RPMI7951 (cell line): ENCODE data around the gene ACTL8. TPM values are rescaled to one million over a fixed set of nuclear protein-coding genes. Genes with fewer than 3 reads are reported as not detected.
"Not testable (repeated sequence)": the region's sequence is repeated elsewhere in the genome, so short reads cannot be mapped to it uniquely, and the experiment has no call there.

Experiments used
- DNase-seq: peaks from one replicate; pipeline ENCODE4 v3.0.0-alpha.2; 2012; ENCODE audit warnings: low read depth
- total RNA-seq: library from RNA; depleted of rRNA; stranded (reverse); fragments of >200 nt; shearing (Covaris generic); gene quantifications from 2 replicates; pipeline ENCODE4 v1.2.3, GENCODE V29; 2014

ACTL8 gene
- total RNA-seq, 1 experiment from 2014 or later = 0.48 TPM

DNA sequence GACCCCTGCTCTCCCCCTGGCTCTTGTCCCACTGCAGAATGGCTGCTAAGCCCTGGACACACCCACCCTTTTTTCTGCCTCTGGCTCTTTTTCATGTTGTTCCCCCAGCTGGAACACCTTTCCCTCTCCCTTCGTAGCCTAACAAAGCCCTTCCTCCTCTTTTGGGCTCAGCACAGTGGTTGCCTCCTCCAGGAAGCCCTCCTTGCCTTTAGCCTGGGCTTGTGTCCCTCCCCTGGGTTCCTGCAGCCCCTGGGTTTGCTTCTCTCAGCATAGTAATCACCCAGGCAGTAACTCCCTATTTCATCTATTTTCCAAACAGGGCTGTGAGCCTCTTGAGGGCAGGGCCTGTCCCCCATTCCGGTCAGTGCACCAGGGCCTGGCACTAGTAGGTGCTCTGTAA lies 19.8 kb upstream of the ACTL8 start:
- no peak for DNase-seq

DNA sequence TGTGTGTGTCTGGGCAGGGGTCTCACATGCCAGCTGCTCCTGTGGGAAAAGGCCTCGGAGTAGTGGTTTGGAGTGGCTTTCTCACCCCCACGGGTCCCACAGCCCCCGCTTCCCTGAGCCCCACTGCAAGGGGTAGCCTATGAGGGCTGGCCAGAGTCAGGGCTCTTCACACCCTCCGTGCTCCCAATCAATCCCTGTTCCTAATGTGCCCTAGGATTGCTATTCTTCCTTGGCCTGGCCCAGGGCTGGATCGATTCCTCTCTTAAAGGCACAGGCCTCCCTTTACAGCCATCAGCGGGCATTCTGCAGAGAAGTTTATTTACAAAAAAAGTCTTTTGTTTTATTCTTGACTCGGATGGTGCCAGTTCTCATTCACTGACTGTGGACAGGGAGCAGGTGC lies 19.3 kb upstream of the ACTL8 start:
- no peak for DNase-seq

- no peak for DNase-seq
Observed at GRCh38 chr1:17736625-17737024, 18.5 kb upstream of the ACTL8 start.

- DNase-seq = no peak
Observed at GRCh38 chr1:17739050-17739449, 16.1 kb upstream of the ACTL8 start.

- no peak for DNase-seq
Observed at GRCh38 chr1:17741052-17741451, 14.1 kb upstream of the ACTL8 start.

DNA sequence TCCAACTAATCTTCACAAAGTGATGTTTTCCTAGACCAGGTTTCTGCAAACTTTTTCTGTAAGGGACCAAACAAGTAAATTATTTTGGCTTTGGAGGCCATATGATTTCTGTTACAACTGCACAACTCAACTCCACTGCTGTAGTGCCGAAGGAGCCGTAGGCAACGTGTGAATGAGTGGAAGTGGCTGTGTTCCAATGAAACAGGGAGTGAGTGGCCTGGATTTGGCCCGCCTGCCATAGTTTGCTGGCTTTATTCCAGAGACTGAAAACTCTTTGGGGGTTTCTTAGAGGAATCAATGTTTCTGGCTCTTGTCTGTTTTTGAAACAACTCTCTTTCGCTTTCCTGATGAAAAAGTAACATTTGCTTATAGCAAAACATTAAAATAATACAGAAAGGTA lies 12.6 kb upstream of the ACTL8 start:
- peak; percentile 48 for DNase-seq

DNA sequence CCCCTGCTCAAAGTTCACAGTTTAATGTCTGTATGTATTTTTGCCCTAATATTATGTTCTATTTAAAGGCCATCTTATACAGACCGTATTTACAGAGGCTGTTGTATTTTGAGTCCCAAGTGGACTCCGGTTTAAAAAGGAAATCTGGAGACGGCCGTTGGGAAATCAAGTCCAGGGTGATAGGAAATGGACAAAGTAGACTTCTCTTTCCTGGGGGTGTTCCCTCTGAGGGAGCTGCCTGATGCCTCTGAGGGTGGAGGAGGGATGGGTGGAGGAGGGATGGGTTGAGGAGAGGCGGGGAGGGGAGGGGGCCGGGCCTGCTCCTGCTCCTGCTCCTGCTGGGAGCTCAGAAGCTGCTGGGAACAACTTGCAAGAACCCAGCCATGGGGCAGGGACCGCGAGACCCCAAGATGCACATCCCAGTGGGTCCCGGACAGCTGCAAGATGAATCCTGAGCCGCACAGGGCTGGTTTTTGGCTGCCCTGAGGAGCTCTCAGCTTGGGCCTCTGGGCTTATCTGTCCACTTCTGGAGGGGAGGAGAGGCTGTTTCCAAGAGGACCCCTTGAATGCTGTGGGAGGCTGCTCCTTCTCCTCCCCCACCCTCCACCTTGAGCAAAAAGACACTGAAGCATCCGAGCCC lies 12.0 kb upstream of the ACTL8 start:
- no peak for DNase-seq

GRCh38 chr1:17743925-17744324 lies 11.2 kb upstream of the ACTL8 start:
- DNase-seq = no peak

GRCh38 chr1:17744666-17745478 lies 10.3 kb upstream of the ACTL8 start:
- DNase-seq = no peak

DNA sequence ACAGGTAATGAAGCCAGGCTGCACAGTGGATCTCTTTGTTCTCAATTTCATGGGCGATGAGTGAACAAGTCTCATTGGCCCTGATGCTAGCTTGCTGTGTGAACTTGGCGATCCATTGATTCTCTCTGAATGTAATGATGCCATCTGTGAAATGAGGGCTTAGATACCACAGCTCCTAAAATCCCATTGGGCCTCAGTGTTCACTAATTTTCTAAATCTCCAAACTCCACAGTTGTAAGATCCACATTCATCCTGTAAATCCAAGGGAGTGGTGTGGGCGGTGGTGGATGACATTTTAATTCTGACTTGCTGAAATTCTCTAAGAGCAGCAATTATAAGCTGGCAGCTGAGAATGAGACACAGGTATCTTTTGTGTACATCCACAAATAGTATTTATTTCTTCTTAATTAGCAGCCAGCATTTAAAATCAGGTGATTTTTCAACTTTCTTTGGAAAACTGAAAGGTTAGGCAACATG lies 9.6 kb upstream of the ACTL8 start:
- DNase-seq = no peak

DNA sequence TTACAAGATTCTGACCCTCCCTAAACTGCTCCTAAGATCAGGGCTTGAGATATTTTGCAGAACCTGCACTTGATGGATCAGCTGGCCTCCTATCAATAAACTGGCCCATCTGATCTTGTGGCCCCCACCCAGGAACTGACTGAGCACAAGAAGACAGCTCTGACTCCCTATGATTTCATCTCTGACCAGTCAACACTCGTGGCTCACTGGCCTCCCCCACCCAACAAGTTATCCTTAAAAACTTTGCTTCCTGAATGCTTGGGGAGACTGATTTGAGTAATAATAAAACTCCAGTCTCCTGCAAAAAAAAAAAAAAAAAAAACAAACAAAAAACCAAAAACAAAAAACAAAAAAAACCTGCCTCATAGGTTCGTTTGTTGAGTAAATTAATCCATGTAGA lies 8.9 kb upstream of the ACTL8 start:
- DNase-seq = not testable (repeated sequence)

GRCh38 chr1:17746920-17747319 lies 8.2 kb upstream of the ACTL8 start:
- no peak for DNase-seq

DNA sequence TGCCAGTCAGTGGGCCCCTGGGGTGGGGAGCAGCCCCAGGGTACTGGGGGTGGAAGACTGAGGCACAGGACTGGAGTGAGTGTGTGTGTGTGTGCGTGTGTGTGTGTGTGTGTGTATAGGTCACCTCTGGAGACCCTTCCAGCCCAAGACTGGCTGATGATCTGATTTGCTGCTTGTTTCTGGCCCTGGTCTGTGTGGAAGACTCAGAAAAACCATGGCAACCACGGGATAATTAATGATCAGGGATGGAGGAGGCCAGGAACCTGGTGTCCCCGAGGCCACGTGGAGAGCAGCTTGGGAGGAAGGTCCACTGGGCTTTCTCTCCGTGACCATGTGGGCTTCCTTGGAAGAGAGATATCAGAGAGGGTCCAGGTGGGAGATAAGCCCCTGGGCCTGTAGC lies 4.8 kb upstream of the ACTL8 start:
- no peak for DNase-seq

DNA sequence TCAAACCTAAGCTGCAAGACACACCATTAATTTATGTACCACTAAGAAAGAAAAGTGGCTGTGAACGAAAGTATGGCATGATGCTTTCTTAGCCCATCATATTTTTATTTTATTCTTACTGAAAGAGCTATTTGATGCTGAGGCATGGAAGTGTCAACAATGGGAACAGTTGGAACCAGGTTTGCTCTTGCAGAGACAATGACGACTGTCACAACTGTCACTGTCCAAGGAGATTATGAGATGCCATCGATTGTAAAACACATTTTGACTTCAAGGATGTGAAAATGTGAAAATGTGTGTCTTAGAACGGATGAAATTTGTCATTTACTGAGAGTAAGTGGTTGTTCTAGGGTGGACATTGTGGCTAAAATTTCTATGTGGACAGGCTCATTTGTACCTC lies 2.8 kb upstream of the ACTL8 start:
- no peak for DNase-seq

DNA sequence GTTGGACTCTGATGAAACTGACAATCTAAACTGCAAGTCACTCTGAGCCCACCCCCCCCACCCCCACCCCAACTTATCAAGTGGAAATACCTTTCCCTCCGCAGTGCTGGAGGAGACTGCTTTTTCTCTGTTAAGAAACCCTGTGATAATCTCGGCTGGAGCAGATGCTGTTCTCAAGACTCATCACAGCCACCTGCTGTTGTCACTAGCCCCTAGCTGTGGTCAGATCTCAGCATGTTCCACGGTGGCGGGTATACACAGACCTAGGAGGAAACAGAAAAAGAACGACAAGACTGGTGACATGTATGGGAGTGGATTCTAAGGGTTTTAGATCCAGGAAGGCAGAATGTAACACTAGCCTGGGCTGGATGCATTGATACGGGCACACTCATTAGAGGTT lies 2.3 kb downstream of the ACTL8 start:
- DNase-seq = no peak

DNA sequence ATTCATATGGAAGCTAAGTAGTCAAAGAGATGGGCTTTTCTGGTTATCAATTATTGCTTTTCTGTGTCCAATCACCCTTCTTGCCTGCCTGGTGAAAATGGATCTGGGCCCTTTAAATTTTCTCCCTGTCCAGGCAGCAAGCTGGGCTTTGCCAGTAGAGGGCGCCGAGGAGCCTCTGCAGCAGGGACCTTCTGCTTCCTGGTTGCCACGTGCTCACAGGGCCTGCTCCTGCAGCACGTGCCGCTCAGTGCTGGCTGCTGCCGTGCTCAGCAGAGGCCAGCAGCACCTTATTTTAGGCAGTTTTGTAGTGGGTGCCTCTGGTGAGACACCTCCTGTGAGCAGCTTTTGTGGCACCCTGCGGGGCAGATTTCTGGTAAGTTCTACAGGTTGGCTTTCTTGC lies 4.0 kb downstream of the ACTL8 start:
- DNase-seq = no peak

GRCh38 chr1:17762313-17762712 lies 7.2 kb downstream of the ACTL8 start:
- no peak for DNase-seq

DNA sequence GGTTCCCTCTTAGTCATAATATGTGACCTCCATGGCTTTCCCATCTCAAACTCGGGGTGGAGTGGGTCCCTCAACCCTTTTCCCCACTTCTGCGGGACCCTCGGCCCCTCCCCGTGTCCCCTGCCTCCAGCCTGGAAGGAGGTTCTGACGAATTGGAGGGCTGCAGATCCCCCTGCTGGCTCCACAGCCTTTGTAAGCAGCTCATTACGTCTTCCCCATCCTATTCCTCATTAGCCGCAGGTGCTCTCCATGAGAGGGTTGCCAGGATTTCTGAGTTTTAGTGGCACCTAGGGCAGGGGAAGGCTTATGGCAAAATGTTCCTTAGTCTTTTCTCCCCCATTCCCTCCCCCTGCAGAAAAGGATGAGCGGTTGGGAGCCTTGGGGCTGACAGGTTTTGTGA lies 8.3 kb downstream of the ACTL8 start:
- DNase-seq = no peak

- no peak for DNase-seq
Observed at GRCh38 chr1:17763995-17764394, 8.9 kb downstream of the ACTL8 start.

DNA sequence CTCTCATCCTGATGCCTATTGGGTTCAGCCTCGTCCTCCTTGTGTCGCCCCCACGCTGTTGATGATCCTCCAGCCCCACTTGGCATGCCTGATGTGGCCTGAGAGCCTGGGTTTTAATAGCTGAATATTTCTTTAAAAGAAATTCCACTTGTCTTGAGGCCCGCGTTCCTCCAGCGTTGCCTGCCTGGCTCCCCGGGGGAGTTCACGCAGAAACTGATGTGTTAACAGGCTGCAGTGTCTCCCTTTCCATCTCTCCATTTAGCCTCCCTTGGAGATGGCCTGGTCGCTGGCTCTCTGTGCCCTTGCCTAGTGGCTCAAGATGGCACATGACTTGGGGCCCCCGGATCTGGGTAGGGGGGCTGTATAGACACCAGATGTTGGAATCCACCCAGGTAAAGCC lies 9.5 kb downstream of the ACTL8 start:
- DNase-seq = no peak

DNA sequence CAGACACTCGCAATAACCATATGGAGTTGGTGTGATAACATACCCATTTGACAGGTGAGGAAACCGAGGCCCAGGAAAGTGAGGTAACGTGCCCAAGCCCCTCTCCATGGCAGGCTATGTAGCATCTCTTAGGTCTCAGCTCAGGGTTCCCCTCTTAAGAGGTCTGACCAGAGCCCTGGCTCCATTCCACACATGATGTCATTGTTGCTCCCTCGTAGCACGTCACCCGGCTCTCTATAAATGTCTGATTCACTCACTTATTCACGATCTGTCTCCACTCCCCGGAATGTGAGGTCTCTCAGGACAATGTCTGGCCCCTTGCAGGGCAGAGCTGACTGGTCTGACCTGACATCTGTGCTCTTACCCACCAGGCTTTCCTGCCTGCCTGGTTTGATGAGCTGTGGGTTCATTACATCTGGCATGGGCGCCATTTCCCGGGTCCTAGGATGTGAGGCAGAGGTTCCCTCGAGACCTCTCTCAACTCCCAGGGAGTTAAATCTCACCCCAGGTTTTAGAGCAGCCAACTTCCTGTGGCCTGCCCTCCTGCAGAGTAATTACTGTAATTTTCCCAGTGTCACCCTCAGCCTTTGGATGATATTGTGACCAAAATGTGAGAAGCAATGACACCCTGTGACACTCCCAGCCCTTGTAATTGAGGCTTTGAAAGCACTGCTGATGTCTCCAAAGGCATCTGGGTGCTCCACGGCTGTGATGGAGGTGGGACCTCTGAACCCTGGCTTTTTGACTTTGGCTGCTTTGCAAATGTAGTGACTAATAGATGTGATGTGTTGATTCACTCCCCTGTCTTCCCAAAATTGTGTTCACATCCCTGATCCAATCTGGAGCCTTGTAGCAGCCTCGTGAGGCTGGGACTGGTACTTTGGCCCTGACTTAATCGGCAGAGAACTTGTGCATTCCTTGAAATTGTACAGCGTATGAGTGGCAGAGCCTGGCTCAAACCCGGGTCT lies 10.6 kb downstream of the ACTL8 start:
- peak; percentile 89 for DNase-seq

DNA sequence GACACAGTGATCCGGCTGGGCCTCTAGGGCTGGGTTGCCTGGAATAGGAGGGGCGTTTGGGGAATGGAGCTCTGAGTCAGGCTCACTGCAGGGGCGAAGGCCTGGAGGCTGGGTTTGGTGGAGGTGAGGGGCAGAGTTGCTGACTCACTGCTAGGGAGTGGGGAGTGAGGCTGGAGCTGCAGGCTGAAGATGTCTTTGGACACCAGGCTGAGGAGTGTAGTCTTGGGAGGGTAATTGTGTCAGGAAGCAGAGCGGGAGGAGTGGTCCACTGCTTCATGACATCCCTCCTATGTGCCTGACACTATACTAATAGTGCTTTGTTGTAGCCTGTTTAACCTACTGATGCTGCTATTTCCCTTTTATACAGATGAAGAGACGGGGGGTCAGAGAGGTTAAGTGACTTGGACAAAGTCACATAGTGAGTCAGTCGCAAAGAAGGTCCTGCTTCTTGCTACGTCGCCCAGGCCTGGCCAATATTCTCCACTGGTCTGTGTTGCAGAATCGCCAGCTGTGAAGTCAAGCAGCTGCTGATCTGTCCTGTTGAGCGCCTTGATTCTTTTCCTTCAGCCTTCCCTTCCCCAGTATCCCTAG lies 13.6 kb downstream of the ACTL8 start:
- peak; percentile 91 for DNase-seq
